Ammon's horn (tissue), 1 donor: ENCODE measurements around the gene DCHS1.

Source experiments
- DNase-seq: peaks from one replicate; pipeline ENCODE4 v3.0.0-alpha.2; 2016; ENCODE audit warnings: low spot score

DCHS1 gene

DNA sequence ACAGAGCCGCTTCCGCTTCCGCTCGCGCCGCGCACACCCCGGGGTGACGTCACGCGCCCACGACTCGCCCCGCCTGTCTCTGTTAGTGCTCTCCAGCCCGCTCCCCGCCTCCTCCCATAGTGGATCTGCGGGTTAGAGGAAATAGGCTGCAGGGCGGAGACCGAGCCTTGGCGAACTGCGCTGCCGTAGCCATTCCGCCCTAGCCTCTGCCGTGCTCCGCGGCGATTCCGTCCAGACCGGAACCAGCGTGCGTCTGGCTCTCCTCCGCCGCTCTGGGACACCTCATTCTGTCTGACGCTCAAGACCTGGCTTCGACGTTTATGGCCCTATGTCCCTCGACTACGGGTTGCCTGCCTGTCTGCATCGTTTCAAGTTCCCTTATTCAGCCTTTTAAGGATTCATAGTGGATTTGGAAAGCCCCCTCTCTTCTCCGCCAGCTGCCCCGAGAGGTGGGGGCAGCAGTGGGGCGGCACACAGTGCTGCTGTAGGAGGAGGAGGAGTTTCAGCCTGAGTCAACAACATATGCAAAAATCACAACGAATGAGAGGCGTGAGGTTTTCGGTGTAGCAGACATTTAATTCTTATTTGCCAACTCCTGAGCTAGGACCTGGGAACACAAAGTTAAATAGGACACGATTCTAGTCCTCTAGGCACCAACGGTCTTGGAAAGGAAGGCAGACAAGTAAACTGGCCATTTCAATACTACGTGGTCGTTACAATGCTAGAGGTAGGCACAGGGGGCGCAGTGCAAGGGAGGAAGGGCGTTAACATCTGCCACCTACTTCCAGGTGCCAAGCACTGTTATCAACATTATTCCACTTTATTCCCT lies 43.2 kb downstream of the DCHS1 start, which contains the start of gene TAF10:
Gene TAF10 (minus strand): TSS at position 4 of the 829 bp plus-strand sequence. CDS start 27 bp downstream, outside the sequence.
- DNase-seq, result peak; percentile 99

DNA sequence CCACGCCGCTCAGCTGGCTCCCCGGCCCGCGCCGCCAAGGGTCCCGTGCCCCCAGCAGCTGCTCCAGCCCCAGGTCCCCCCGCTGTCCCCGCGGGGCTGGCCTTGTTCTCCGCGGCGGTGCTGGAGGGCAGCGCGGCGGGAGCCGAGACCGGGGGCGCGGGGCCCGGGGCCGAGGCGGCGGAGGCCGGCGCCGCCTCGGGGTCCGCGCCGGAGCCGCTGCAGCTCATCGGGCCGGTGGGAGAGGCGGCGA lies 43.7 kb downstream of the DCHS1 start:
- no peak for DNase-seq

DNA sequence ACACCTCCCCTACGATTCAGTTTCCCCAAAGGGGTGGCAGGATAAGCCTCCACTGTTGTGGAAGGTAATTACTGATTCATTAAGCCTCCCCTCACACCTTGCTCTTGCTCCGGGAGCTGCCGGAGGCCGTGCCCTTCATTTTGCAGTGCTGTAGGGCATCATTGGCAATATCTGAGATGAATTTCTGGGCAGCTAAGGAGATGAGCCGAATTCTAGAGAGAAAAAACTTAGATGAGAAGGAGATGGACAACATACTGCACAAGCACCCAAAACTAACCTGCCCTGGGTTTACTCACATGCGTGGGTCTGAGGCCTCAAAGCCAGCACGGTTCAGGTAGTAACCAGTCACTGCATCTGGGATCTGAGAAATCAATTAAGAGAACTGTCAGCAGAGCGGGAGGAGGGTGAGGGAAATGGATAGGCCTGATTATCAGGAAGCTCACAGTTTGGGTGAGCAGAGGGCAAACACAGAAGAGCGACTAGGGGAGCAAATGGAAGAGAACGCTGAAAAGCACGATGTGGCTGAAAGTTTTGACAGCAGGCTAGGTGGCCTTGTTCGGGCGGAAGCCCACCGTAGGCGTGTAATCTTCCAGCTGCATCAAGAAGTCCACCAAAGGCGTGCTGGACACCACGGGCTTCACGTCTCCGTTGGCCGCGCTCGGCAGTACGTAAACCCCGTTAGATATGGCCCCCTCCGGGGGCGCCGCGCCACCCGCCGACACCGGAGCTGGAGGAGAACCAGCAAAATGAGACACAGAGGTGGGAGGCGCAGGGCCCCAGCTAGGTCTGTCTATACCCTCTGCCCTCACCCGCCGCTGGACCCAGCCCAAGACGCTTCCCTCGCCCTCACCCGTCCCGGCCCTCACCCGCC lies 44.3 kb downstream of the DCHS1 start:
- peak; percentile 34 for DNase-seq

DNA sequence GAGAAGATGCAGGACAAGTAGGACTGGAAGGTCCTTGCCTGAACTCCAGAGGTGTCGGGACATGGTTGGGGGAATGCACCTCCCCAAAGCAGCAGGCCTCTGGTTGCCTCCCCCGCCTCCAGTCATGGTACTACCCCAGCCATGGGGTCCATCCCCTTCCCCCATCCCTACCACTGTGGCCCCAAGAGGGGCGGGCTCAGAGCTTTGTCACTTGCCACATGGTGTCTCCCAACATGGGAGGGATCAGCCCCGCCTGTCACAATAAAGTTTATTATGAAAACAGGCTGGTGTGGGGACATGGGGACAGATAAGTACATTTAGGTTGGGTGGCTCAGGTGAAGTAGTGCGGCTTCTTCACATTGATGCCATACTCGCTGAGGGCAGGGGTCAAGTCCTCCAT lies 45.0 kb downstream of the DCHS1 start:
- no peak for DNase-seq

DNA sequence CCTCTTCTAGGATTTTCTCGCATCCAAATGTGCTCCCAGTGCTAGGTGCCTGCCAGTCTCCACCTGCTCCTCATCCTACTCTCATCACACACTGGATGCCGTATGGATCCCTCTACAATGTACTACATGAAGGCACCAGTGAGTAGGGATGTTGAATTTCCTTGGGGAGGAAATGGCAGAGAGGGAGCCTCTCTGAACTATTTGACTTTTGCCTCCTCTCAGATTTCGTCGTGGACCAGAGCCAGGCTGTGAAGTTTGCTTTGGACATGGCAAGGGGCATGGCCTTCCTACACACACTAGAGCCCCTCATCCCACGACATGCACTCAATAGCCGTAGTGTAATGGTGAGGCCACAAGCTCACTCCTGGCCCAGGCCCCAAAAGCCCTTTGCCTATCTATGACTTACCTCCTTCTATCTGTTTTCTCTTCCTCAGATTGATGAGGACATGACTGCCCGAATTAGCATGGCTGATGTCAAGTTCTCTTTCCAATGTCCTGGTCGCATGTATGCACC lies 46.0 kb downstream of the DCHS1 start:
- DNase-seq, result no peak

DNA sequence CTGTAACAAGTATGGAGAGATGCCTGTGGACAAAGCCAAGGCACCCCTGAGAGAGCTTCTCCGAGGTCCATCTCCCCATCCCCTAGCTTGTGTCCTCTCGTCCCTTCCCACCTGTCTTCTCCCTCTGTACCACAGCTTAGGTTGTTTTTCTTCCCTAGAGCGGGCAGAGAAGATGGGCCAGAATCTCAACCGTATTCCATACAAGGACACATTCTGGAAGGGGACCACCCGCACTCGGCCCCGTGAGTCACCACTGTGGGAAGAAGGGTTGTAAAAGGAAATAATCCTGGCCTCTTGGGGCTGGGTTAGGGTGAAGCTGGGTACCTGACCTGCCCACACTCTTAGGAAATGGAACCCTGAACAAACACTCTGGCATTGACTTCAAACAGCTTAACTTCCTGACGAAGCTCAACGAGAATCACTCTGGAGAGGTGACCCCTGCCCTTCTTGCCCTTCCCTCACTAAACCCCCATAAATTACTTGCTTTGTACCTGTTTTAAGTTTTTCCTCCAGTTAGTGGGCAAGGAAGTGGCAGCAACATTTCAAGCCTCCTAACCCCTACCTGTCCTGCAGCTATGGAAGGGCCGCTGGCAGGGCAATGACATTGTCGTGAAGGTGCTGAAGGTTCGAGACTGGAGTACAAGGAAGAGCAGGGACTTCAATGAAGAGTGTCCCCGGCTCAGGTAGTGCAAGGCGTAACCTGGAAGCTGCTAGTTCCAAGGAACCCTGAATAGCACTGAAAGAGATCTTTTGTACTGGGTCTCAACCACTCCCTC lies 46.7 kb downstream of the DCHS1 start:
- DNase-seq, result no peak

DNA sequence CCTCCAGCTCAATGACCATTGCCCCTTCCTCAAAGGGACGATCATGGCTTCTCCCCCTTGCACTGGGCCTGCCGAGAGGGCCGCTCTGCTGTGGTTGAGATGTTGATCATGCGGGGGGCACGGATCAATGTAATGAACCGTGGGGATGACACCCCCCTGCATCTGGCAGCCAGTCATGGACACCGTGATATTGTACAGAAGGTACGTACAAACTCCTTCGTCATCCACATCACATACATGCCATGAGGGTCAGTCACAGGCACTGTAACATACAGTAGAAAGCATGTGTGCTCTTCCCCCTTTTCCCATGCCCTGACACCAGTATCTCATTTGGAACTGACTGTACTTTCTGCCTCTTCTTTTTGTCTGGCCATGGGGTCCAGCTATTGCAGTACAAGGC lies 47.6 kb downstream of the DCHS1 start:
- DNase-seq, result no peak

DNA sequence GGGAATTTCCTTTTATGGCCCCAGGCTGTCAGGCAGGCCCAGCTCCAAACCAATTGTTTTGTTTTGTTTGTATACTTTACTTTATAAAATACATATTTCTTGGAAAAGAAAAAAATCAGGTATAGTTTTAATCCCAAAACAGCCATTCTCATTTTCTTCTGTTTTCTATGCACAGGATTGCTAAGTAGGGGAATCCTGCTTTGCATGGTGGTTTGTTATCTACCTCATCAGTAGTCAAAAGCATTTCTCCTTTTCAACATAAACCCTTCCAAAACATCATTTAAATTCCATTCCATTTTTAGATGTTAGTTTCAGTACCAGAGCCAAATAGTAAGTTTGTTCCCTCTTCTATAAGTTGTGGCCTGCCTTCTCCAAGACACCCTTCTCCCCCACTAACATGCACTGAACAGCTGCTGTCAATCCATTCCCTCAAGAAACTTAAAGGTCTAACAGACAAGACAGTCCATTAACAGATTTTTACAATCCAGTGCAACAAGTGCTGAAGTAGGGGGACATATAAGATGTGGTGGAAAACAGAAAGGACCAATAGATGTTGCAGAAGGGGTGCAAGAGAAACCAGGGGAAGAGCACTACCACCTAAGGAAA lies 48.3 kb downstream of the DCHS1 start:
- DNase-seq, result no peak

DNA sequence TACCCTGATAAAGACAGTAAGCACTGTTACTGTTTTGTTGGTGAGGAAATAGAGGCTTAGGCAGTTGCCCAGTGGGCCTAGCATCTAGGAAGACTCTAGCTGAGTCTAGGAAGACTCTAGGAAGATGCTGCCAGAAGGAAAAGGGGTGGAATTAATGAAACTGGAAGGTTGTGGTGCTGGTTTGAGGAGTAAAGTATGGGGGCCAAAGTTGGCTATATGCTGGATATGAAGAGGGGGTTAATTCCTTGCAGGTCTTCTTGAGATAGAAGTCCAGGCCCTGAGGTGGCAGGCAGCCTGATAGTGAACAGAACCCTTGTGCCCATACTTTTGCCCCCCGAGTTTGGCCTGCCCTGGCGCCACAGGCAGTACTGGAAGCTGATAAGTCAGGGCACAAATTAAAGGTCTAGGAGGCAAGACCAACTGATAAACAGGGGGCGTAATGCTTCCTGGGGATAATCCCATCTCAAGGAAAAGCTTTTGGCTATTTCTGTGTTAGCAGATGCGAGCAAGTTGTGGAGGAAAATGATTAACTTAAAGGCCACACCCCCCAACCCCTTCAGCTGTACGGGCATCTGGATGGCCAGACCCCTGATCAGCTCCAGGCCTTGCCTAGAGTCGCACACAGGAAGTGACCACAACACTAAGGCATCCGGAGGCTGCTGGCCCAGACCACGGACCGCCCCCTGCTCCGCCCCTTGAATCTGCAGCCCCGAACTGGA lies 49.0 kb downstream of the DCHS1 start:
- DNase-seq, result peak; percentile 92

DNA sequence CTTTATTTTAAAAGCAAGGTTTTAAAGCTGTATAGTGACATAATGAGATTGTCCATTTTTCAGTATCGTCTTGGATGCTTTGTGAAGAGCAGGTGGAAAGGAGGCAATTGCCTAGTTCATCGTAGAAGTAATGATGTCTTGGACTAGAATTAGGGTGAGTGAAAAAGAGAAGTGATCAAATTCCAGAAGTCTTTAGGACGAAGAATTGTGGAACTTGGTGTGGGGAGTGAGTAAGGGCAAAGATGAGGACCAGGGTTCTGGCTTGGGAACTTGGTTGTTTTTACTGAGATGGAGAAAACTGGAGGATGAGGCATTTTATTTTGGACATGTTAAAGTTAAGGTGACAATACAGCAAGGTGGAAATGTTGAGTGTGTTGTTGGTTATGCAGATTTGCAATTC lies 50.8 kb downstream of the DCHS1 start:
- DNase-seq, result no peak

DNA sequence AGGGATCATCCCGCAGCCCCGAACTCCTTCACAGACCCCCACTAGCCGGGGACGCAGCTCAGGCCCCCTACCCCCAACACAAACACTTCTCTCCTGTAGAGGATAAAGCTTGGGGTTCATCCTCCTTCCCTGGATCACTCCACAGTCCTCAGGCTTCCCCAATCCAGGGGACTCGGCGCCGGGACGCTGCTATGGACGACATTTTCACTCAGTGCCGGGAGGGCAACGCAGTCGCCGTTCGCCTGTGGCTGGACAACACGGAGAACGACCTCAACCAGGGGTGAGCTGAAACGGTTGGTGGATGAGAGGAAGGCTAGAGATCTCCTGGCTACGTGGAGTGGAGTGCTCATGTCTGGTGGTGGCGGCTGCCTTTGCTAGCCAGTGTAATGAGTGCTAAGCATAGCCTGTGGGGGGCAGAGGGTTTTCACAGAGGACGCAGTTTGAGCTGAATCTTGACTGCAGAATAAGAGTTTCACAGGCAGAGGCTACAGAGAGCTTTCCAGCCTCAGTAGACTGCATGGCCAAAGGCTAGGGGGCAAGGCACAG lies 51.5 kb downstream of the DCHS1 start:
- peak; percentile 84 for DNase-seq

DNA sequence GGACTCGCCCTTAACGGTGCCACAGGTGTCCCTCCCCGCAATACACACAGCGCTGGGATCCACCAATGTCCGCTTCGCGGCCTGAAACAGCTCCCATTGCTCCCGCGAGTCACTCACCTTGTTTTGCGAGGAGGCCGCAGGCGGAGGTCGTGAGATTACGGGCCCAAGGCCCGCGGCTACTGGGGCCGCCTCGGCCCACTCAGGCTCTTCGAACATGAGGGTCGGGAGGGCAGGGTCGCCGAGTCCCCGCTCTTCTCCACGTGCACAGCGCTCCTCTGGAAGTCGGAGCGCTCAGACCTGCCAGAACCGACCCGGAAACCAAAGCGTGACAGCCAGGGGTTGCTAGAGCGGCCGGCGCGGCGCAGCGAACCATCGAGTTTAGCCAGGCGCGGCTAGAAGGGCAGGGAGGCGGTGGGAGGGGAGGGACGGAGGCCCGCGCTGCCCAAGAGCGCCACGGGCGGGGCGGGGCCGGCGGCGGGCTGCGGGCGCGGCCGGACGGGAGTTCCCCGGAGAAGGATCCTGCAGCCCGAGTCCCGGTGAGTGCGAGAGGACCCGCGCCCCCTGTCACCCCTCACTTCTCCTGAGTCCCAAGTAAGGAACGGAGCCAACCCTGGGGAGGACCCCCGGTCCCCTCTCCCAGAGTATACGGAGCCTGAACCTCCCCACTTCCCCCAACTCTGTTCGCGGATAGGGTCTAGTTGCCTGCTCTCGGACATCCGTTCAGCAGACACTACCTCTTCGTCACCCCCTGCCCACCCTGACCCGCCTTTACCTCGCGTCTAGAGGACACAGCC lies 52.1 kb downstream of the DCHS1 start, which contains the start of the genes ILK and RRP8:
Gene ILK (plus strand): TSS at position 488 of the 794 bp plus-strand sequence. CDS start 498 bp downstream, outside the sequence.
Gene RRP8 (minus strand): TSS at position 330 of the 794 bp plus-strand sequence. CDS start 114 bp downstream, at position 216.
- peak; percentile 95 for DNase-seq

DNA sequence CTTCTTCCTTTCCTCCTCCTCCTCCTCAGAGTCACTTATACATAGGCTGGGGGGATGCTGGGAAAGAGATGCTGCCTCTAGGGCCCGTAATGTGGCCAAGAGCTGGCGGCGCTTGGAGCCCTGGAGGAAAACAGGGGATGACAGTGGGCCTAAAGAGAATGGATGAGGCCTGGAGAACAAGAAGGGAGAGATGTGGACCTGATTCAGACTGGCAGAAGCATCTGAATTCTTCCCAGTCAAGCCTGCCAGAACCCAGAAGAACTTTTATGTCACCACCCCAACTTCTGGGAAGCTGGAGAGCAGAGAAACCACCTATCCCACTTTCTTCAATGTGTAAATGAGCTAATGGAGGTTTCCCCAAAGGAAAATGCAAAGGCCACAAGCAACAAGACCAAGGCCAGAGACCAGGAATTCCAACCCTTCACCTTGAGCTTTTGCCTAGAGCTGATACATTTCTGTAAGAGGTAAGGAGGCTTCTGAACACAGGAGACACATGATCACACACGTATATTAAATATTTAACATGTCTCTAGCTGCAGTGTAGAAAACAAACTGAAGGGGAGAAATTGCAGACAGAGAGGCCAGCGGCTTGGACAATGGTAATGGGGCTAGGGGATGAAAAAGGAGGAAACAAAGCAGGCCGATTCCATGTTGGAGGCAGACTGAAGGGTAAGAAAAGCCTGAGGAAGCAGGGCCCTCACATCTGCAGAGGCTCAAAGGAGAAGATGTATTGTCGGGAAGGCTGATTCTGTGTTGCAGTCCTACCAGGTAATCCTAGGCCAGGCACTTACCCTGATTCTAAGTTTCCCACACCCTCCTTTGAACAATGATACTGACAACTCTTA lies 53.3 kb downstream of the DCHS1 start:
- DNase-seq, result no peak

DNA sequence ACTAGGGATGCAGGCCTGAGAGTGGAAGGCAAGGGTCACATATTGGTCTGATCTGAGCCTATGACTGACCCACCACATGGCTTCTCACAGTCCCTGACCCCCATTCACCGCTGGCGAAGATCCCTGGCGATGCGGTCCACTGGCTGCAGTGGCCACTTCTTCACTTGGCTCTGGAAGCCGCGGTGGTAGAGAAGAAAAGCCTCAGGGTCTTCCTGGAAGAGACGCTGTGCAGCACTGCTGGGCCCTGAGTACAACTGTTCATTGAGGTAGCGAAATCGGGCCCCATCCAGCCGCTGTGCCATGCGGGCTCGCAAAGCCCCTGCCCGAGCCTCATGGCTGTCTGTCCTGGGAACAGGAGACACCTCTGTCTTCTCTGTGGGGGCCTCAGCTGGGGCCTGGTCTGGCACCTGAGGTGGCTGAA lies 54.6 kb downstream of the DCHS1 start:
- DNase-seq, result no peak

DNA sequence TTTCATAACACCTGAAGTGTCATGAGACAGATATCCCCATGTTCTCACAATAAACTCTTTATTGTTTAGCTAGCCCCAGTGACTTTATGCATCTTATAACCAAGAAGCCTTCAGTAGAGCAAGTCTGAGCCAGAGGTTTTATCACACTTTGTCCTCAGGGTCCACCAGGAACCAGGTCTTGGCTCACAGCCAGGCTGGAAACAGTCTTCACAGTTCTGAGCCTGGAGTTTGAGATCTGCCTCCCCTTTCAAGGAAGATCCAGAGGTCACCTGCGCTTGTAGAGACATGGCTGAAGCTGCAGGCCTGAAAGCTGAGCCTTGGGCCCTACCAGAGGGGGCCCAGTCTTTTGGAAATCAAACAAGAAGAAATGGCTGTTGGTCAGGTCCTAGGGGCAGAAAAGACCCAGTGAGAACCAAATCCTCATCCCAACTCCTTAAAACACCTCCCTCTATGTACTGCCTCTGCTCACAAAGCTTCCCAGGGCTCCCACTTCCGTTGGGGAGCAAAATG lies 55.7 kb downstream of the DCHS1 start:
- no peak for DNase-seq

DNA sequence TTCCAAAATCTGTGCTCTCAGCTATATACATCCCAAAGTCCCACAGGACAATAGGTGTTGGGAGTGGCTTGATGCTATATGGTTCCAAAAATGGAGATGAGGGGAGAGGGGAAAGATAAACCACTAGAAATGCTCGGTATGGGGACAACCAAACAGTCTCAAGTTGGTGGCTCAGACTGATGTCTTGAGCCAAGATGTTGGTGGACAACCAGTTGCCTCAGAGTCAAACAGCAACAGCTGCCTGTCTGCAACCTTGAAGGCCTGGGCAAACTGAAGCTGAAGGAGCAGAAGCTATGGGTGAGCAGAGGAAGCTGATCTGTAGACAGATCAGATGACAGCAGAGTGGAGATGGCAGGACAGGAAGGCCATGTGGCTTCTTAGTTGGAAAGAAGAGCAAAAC lies 56.2 kb downstream of the DCHS1 start:
- no peak for DNase-seq

DNA sequence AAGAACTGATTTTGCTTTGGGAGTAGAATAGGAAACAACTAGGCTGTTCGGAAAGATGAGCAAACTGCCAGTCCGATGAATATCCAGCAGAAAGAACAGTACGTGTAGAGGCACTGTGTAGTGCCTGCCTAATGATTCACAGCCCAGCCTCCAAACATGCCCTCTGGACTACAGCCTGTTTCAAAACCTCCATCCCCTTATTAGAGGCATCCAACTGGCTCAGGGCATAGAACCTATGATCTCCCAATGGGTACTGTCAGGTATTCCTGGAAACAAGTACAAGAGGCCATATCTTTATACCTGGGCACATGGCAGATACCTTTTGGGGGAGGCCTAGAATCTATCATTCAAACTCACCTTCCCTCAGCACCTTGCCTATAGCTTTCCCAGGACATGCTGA lies 57.1 kb downstream of the DCHS1 start:
- no peak for DNase-seq

DNA sequence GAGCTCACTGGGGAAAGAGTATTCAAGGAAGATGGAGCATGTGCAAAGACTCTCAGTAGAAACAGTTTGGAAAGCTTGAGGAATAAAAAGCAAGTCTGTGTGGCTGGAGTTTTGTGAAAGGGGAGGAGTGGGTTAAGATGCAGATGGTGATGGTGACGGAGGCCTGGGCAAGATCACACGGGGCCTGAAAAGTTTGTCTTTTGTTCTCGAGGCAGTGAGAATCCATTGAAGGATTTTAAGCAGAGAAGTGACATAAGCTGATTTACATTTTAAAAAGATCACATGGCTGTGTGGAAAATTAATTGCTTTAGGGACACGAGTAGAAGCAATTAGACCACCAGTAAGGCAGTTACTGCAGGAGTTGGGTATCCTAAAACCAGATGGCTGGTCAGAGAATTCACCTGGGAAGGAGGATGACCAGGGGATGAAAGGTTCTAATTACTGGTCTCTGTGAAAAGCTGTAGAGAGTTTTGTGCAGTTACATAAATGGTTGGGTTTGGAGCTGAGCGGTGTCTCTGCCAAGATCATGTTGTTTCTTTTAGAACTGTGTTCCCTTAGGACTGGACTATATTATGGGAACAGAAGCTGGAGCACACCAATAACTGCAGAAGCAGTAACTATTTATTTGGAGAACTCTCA lies 59.3 kb downstream of the DCHS1 start:
- DNase-seq, result peak; percentile 69
